Measurements from ENCODE around the gene ARID5B. TPM values are rescaled to one million over a fixed set of nuclear protein-coding genes. Genes with fewer than 3 reads are reported as not detected.

Gene ARID5B
- total and polyA plus RNA-seq, 2 experiments from 2014 or later = 1.3 to 1.6 TPM

GRCh38 chr10:61911425-61911824 lies 9.9 kb downstream of the ARID5B start (continued):
- TF ChIP-seq POLR2AphosphoS5 (IDR thresholded peaks at IDR 0.05; ENCODE audit: low read depth) = no peak
- TF ChIP-seq, protein P1, sequence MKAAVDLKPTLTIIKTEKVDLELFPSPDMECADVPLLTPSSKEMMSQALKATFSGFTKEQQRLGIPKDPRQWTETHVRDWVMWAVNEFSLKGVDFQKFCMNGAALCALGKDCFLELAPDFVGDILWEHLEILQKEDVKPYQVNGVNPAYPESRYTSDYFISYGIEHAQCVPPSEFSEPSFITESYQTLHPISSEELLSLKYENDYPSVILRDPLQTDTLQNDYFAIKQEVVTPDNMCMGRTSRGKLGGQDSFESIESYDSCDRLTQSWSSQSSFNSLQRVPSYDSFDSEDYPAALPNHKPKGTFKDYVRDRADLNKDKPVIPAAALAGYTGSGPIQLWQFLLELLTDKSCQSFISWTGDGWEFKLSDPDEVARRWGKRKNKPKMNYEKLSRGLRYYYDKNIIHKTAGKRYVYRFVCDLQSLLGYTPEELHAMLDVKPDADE (IDR thresholded peaks at IDR 0.05) = no peak
- no peak for TF ChIP-seq EZH2 (IDR thresholded peaks at IDR 0.05; ENCODE audit: low read depth, unreplicated experiment)
- TF ChIP-seq EZH2phosphoT487 (IDR thresholded peaks at IDR 0.05; ENCODE audit: unreplicated experiment) = no peak
- TF ChIP-seq STAT1 (IDR thresholded peaks at IDR 0.05; ENCODE audit: unreplicated experiment) = no peak
- TF ChIP-seq ZNF331 (CRISPR knock-in tag; IDR thresholded peaks at IDR 0.05; ENCODE audit: low read depth) = no peak
- no peak for TF ChIP-seq JUNB (IDR thresholded peaks at IDR 0.05; ENCODE audit: unreplicated experiment)
- TF ChIP-seq NANOG (IDR thresholded peaks at IDR 0.05; ENCODE audit: borderline replicate concordance) = no peak
- TF ChIP-seq ZNF114 (CRISPR knock-in tag; IDR thresholded peaks at IDR 0.05) = no peak
- TF ChIP-seq, protein P2, sequence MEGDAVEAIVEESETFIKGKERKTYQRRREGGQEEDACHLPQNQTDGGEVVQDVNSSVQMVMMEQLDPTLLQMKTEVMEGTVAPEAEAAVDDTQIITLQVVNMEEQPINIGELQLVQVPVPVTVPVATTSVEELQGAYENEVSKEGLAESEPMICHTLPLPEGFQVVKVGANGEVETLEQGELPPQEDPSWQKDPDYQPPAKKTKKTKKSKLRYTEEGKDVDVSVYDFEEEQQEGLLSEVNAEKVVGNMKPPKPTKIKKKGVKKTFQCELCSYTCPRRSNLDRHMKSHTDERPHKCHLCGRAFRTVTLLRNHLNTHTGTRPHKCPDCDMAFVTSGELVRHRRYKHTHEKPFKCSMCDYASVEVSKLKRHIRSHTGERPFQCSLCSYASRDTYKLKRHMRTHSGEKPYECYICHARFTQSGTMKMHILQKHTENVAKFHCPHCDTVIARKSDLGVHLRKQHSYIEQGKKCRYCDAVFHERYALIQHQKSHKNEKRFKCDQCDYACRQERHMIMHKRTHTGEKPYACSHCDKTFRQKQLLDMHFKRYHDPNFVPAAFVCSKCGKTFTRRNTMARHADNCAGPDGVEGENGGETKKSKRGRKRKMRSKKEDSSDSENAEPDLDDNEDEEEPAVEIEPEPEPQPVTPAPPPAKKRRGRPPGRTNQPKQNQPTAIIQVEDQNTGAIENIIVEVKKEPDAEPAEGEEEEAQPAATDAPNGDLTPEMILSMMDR (conservative IDR thresholded peaks at IDR 0.05; ENCODE audit: low read depth in 2 of 2) = no peak

DNA sequence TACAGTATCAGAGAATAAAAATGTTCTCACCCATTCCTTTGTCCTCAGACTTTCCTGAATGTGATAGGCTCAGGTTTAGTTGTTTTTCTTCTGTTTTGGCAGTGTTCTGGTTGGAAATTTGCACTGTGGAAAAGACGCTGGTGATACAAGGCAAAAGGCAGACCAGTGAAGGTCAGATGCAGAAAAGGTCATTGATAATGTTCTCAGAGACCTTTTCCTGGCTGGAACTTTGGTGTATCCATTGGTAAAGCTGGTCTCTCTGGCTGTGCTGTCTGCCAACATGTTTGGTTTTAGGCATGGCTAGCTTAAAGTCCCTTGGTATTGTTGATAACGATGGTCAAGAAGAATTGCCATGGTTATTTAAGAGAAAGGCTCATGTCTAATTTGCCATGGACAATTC lies 11.5 kb downstream of the ARID5B start:
- no peaks in the 10 kb centered on the region for H3K36me3 Mint-ChIP-seq (ENCODE audit: low read depth)
- no peak overlapping the region for H3K4me3 ChIP-seq
- TF ChIP-seq STAT1 (IDR thresholded peaks at IDR 0.05; ENCODE audit: unreplicated experiment) = no peak
- no peak for TF ChIP-seq ZNF114 (CRISPR knock-in tag; IDR thresholded peaks at IDR 0.05)
- TF ChIP-seq ZNF462 (CRISPR knock-in tag; IDR thresholded peaks at IDR 0.05) = no peak
- TF ChIP-seq REST (IDR thresholded peaks at IDR 0.05; ENCODE audit: unreplicated experiment) = no peak
- TF ChIP-seq POLR2AphosphoS5 (IDR thresholded peaks at IDR 0.05; ENCODE audit: low read depth) = no peak
- no peak overlapping the region for H3K27ac ChIP-seq (ENCODE audit: low read depth)
- no peaks in the 10 kb centered on the region for H3K4me1 ChIP-seq (ENCODE audit: insufficient read depth)
- H3K4me1 Mint-ChIP-seq = no peaks in the 10 kb centered on the region
- H3K27me3 Mint-ChIP-seq (ENCODE audit: insufficient read depth, low read depth, poor library complexity) = peaks cover 4% of the 10 kb centered on the region
- H4K20me1 ChIP-seq (replicated peaks; ENCODE audit: insufficient read depth) = no peaks in the 10 kb centered on the region
- no peaks in the 10 kb centered on the region for H3K9me3 Mint-ChIP-seq
- ATAC-seq (no peak), DNase-seq (ENCODE audit: low spot score) (no peak)
- peaks cover 3% of the 10 kb centered on the region; the same call in 1 of the 2 replicates for H3K9me2 ChIP-seq (ENCODE audit: insufficient read depth)
- no peaks in the 10 kb centered on the region for H3F3A ChIP-seq (replicated peaks; ENCODE audit: low read depth)
- no peak overlapping the region for H3K27ac Mint-ChIP-seq
- no peak overlapping the region for H3K4me2 ChIP-seq
- H3K36me3 ChIP-seq (ENCODE audit: insufficient read depth) = no peaks in the 10 kb centered on the region
- H3K79me2 ChIP-seq (replicated peaks; ENCODE audit: insufficient read depth) = no peaks in the 10 kb centered on the region
- H2AFZ ChIP-seq = no peak overlapping the region
- no peak overlapping the region for H3K4me3 Mint-ChIP-seq
- no peaks in the 10 kb centered on the region for H3K27me3 ChIP-seq (ENCODE audit: insufficient read depth)

All from GM23338 (cell line).